ENCODE results near the gene KLK15. TPM values are rescaled to one million over a fixed set of nuclear protein-coding genes. Genes with fewer than 3 reads are reported as not detected.

The KLK15 gene
- total RNA-seq, 2 experiments from 2014 or later = not detected

DNA sequence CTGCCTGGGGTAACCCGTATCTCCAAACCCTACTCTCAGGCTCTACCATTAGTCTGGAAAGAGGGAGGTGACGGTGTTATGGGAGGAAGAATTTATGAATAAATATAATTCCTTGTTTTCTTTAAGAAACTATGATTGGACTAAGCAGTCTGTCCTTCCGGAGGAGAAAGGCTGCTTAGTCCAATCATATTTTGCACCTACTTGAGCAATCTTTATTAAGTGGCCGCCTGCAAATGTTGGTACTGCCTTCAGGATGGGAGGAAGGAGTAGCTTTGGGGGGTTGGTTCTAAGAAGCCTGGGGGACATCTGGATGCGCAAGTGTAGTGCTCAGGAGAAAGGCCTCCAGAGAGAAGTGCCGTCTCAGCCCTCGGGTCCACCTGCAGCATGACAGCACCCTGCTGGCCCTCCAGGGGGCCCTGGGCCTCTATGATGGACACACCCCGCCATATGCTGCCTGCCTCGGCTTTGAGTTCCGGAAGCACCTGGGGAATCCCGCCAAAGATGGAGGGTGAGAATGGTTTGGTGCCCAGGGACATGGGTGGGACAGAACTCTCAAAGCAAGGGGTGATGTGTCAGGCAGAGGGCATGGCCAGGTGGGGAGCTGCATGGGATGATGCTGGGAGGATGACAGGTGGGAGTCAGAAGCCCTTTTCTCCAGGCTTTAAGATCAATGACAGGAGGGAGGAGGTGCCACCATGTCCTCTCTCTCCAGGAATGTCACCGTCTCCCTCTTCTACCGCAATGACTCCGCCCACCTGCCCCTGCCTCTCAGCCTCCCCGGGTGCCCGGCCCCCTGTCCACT lies 39.1 kb downstream of the KLK15 start:
- CTCF ChIA-PET = interaction anchor here (1.3 kb wide), 1 partner anchor 11 kb away, joined by 4 read pairs; no protein-coding TSS in a partner anchor

GRCh38 chr19:50793558-50794065 lies 39.8 kb downstream of the KLK15 start:
- DNase-seq (no peak), ATAC-seq (ENCODE audit: poor library complexity) (no peak)
- Histone ChIP-seq H3K36me3 (ENCODE audit: insufficient read depth, low read length) (peaks cover 14% of the 10 kb centered on the region), H3K4me1 (ENCODE audit: insufficient read depth, low read length) (peaks cover 15% of the 10 kb centered on the region), H3K4me3 (ENCODE audit: low read length) (no peak overlapping the region), H3K27ac (ENCODE audit: low read depth in 1 of 2, low read length in 2 of 2) (no peak overlapping the region), H3K9me3 (ENCODE audit: control insufficient read depth in 1 of 2, insufficient read depth in 1 of 2, low read length in 2 of 2) (no peaks in the 10 kb centered on the region), H3K27me3 (ENCODE audit: control insufficient read depth in 1 of 2, insufficient read depth in 2 of 2, low read length in 2 of 2) (no peaks in the 10 kb centered on the region)
- no peak overlapping the region for H3K4me3 Mint-ChIP-seq
- no peak for TF ChIP-seq CTCF (IDR thresholded peaks at IDR 0.05)
- H3K9me3 Mint-ChIP-seq = no peaks in the 10 kb centered on the region
- CTCF ChIA-PET = no interaction called here
- H3K36me3 Mint-ChIP-seq (ENCODE audit: low read depth) = peaks cover 16% of the 10 kb centered on the region
- peaks cover 5% of the 10 kb centered on the region for H3K4me1 Mint-ChIP-seq (ENCODE audit: low read depth)
- intact Hi-C loops (cut with DNase I, micrococcal nuclease) = no loop called here
- H3K27ac Mint-ChIP-seq = no peak overlapping the region
- H3K27me3 Mint-ChIP-seq = no peaks in the 10 kb centered on the region
- POLR2A ChIA-PET = no interaction called here

More for the DNA sequence above, 39.1 kb downstream of the KLK15 start:
- H3K4me3 ChIP-seq (ENCODE audit: low read length) = no peak overlapping the region
- TF ChIP-seq CTCF (IDR thresholded peaks at IDR 0.05) = no peak
- peaks cover 20% of the 10 kb centered on the region for H3K36me3 ChIP-seq (ENCODE audit: insufficient read depth, low read length)
- no peaks in the 10 kb centered on the region for H3K9me3 ChIP-seq (ENCODE audit: control insufficient read depth in 1 of 2, insufficient read depth in 1 of 2, low read length in 2 of 2)
- H3K36me3 Mint-ChIP-seq (ENCODE audit: low read depth) = peaks cover 16% of the 10 kb centered on the region
- H3K27ac Mint-ChIP-seq = no peak overlapping the region
- POLR2A ChIA-PET = no interaction called here
- intact Hi-C loops (cut with DNase I, micrococcal nuclease) = no loop called here
- no peak overlapping the region for H3K27ac ChIP-seq (ENCODE audit: low read depth in 1 of 2, low read length in 2 of 2)
- ATAC-seq (ENCODE audit: poor library complexity) = no peak
- DNase-seq = peak in 2 of 14 experiments; percentile 32 to 52
- no peaks in the 10 kb centered on the region for H3K27me3 ChIP-seq (ENCODE audit: control insufficient read depth in 1 of 2, insufficient read depth in 2 of 2, low read length in 2 of 2)
- no peaks in the 10 kb centered on the region for H3K9me3 Mint-ChIP-seq
- no peak overlapping the region for H3K4me3 Mint-ChIP-seq
- peaks cover 15% of the 10 kb centered on the region for H3K4me1 ChIP-seq (ENCODE audit: insufficient read depth, low read length)
- peaks cover 5% of the 10 kb centered on the region for H3K4me1 Mint-ChIP-seq (ENCODE audit: low read depth)
- H3K27me3 Mint-ChIP-seq = no peaks in the 10 kb centered on the region

DNA sequence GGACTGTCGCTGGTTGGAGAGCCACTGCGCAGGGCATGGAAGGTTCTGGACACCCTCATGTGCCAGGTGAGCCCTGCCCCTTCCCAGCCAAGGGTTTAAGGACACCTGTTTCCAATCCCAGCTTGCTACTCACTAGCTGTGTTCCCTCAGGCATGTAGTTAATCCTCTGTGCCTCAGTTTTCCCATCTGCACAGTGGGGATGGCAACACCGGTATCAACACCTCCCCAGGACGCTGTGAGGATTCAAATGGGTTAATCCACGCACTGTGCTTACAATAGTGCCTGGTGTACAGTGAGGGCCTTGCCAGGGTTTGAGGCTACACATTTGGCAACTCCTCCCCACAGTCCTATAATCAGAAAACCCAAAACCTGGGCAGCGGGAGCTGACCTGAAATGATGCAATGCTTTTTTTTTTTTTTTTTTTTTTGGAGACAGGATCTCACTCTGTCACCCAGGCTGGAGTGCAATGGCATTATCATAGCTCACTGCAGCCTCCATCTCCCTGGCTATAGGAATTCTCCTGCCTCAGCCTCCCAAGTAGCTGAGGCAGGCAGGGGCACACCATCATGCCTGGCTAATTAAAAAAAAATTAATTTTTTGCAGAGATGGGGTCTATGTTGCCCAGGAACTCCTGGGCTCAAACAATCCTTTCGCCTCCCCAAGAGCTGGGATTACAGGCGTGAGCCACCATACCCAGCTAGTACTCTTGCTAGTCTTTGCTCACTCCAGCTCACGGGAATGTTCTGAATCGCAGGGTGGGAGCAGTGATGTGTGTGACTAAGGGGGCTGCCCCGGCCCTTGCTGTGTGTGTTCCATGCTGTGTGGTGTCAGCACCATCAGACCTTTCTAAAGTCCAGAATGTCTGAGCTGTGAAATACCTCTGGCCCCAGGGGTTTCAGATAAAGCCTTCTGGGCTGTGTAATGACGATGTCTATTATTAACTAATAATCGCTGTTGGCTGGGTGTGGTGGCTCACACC lies 40.8 kb downstream of the KLK15 start:
- POLR2A ChIA-PET = no interaction called here
- H3K4me1 ChIP-seq (ENCODE audit: insufficient read depth, low read length) = peaks cover 15% of the 10 kb centered on the region
- Mint-ChIP-seq H3K4me1 (ENCODE audit: low read depth) (peaks cover 5% of the 10 kb centered on the region), H3K27ac (no peak overlapping the region), H3K4me3 (no peak overlapping the region), H3K27me3 (no peaks in the 10 kb centered on the region), H3K9me3 (no peaks in the 10 kb centered on the region), H3K36me3 (ENCODE audit: low read depth) (peaks cover 7% of the 10 kb centered on the region)
- H3K4me3 ChIP-seq (ENCODE audit: low read length) = no peak overlapping the region
- H3K36me3 ChIP-seq (ENCODE audit: insufficient read depth, low read length) = peaks cover 5% of the 10 kb centered on the region
- H3K9me3 ChIP-seq (ENCODE audit: control insufficient read depth in 1 of 2, insufficient read depth in 1 of 2, low read length in 2 of 2) = no peaks in the 10 kb centered on the region
- CTCF ChIA-PET = no interaction called here
- TF ChIP-seq CTCF (IDR thresholded peaks at IDR 0.05) = no peak
- DNase-seq (no peak), ATAC-seq (ENCODE audit: poor library complexity) (no peak)
- H3K27me3 ChIP-seq (ENCODE audit: control insufficient read depth in 1 of 2, insufficient read depth in 2 of 2, low read length in 2 of 2) = no peaks in the 10 kb centered on the region
- no peak overlapping the region for H3K27ac ChIP-seq (ENCODE audit: low read depth in 1 of 2, low read length in 2 of 2)
- intact Hi-C loops (cut with DNase I, micrococcal nuclease) = no loop called here
